Pulmonary artery endothelial cell (primary cell): ENCODE results near the gene USP17L17. TPM values are rescaled to one million over a fixed set of nuclear protein-coding genes. Genes with fewer than 3 reads are reported as not detected.
"Not testable (repeated sequence)": the region's sequence is repeated elsewhere in the genome, so short reads cannot be mapped to it uniquely, and the experiment has no call there.

Source experiments
- DNase-seq: peaks from one replicate; pipeline ENCODE4 v3.0.0-alpha.2; 2011; ENCODE audit warnings: low read depth, low spot score
- total RNA-seq: library from RNA; depleted of rRNA; stranded (reverse); fragments of >200 nt; gene quantifications from 2 replicates; pipeline ENCODE4 v1.2.3, GENCODE V29; 2014

Gene USP17L17, protein sequence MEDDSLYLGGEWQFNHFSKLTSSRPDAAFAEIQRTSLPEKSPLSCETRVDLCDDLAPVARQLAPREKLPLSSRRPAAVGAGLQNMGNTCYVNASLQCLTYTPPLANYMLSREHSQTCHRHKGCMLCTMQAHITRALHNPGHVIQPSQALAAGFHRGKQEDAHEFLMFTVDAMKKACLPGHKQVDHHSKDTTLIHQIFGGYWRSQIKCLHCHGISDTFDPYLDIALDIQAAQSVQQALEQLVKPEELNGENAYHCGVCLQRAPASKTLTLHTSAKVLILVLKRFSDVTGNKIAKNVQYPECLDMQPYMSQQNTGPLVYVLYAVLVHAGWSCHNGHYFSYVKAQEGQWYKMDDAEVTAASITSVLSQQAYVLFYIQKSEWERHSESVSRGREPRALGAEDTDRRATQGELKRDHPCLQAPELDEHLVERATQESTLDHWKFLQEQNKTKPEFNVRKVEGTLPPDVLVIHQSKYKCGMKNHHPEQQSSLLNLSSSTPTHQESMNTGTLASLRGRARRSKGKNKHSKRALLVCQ
- not detected in 2 replicates for total RNA-seq

- DNase-seq = not testable (repeated sequence)
Observed at GRCh38 chr4:9243579-9243978, at the start of gene USP17L17. TSS of gene USP17L17 (plus strand) at chr4:9243879. CDS start at chr4:9243879, 0 bp downstream.

DNA sequence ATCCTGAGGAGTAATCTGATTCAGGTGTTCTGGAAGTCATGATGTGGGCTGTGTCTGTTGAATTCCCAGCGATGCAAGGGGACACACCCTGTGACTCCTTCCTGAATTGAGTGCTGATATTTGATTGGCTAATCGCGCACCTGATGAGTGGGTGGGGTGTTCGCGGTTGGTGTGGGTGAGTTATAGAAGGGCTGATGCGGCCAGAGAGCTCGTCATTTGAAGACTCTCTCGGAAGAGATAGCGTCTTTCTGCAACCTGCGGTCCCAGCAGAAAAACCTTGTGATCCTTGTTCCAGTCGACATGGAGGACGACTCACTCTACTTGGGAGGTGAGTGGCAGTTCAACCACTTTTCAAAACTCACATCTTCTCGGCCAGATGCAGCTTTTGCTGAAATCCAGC lies 33.3 kb upstream of the USP17L17 start, which contains the start of gene USP17L10:
Gene USP17L10 (plus strand): TSS at position 301 of the 400 bp plus-strand sequence. CDS start 0 bp downstream, at position 301.
- not testable (repeated sequence) for DNase-seq

DNA sequence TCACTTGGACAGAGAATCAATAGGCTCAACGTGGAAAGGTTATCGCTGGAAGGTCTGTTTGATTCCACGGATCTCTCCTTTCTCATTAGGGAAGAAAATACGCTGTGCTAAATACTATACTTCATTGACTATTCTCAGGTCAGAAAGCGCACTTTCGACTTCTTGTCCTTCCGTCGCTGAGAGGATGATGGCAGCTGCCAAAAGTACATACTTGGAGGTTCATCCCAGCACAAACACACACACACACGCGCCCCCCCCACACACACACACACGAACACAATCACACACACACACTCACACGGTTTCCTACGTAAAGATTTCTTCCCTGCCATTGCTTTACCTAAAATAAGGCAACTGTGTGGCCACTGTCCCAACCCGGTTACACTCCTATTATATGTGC lies 29.0 kb upstream of the USP17L17 start:
- DNase-seq = not testable (repeated sequence)

DNA sequence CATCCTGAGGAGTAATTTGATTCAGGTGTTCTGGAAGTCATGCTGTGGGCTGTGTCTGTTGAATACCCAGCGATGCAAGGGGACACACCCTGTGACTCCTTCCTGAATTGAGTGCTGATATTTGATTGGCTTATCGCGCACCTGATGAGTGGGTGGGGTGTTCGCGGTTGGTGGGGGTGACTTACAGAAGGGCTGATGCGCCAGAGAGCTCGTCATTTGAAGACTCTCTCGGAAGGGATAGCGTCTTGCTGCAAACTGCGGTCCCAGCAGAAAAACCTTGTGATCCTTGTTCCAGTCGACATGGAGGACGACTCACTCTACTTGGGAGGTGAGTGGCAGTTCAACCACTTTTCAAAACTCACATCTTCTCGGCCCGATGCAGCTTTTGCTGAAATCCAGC lies 28.6 kb upstream of the USP17L17 start, which contains the start of gene USP17L11:
Gene USP17L11 (plus strand): TSS at position 301 of the 400 bp plus-strand sequence. CDS start 0 bp downstream, at position 301.
- DNase-seq = not testable (repeated sequence)

- DNase-seq = not testable (repeated sequence)
Observed at GRCh38 chr4:9219852-9220251, 23.8 kb upstream of the USP17L17 start, which contains the start of gene USP17L12. TSS of gene USP17L12 (plus strand) at chr4:9220152. CDS start at chr4:9220152, 0 bp downstream.

DNA sequence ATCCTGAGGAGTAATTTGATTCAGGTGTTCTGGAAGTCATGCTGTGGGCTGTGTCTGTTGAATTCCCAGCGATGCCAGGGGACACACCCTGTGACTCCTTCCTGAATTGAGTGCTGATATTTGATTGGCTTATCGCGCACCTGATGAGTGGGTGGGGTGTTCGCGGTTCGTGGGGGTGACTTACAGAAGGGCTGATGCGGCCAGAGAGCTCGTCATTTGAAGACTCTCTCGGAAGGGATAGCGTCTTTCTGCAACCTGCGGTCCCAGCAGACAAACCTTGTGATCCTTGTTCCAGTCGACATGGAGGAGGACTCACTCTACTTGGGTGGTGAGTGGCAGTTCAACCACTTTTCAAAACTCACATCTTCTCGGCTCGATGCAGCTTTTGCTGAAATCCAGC lies 19.1 kb upstream of the USP17L17 start, which contains the start of gene USP17L13:
Gene USP17L13 (plus strand): TSS at position 301 of the 400 bp plus-strand sequence. CDS start 0 bp downstream, at position 301.
- not testable (repeated sequence) for DNase-seq

DNA sequence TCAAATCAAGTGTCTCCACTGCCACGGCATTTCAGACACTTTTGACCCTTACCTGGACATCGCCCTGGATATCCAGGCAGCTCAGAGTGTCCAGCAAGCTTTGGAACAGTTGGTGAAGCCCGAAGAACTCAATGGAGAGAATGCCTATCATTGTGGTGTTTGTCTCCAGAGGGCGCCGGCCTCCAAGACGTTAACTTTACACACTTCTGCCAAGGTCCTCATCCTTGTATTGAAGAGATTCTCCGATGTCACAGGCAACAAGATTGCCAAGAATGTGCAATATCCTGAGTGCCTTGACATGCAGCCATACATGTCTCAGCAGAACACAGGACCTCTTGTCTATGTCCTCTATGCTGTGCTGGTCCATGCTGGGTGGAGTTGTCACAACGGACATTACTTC lies 13.4 kb upstream of the USP17L17 start:
- DNase-seq = not testable (repeated sequence)

DNA sequence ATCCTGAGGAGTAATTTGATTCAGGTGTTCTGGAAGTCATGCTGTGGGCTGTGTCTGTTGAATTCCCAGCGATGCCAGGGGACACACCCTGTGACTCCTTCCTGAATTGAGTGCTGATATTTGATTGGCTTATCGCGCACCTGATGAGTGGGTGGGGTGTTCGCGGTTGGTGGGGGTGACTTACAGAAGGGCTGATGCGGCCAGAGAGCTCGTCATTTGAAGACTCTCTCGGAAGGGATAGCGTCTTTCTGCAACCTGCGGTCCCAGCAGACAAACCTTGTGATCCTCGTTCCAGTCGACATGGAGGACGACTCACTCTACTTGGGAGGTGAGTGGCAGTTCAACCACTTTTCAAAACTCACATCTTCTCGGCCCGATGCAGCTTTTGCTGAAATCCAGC lies 9.6 kb upstream of the USP17L17 start, which contains the start of gene USP17L15:
Gene USP17L15 (plus strand): TSS at position 301 of the 400 bp plus-strand sequence. CDS start 0 bp downstream, at position 301.
- DNase-seq = not testable (repeated sequence)

GRCh38 chr4:9238461-9238860 lies 5.2 kb upstream of the USP17L17 start:
- DNase-seq = not testable (repeated sequence)

DNA sequence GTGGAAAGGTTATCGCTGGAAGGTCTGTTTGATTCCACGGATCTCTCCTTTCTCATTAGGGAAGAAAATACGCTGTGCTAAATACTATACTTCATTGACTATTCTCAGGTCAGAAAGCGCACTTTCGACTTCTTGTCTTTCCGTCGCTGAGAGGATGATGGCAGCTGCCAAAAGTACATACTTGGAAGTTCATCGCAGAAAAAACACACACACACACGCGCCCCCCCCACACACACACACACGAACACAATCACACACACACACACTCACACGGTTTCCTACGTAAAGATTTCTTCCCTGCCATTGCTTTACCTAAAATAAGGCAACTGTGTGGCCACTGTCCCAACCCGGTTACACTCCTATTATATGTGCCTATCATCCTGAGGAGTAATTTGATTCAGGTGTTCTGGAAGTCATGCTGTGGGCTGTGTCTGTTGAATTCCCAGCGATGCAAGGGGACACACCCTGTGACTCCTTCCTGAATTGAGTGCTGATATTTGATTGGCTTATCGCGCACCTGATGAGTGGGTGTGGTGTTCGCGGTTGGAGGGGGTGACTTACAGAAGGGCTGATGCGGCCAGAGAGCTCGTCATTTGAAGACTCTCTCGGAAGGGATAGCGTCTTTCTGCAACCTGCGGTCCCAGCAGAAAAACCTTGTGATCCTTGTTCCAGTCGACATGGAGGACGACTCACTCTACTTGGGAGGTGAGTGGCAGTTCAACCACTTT lies 4.4 kb downstream of the USP17L17 start, which contains the start of gene USP17L18:
Gene USP17L18 (plus strand): TSS at position 678 of the 728 bp plus-strand sequence. CDS start 0 bp downstream, at position 678.
- DNase-seq = not testable (repeated sequence)

DNA sequence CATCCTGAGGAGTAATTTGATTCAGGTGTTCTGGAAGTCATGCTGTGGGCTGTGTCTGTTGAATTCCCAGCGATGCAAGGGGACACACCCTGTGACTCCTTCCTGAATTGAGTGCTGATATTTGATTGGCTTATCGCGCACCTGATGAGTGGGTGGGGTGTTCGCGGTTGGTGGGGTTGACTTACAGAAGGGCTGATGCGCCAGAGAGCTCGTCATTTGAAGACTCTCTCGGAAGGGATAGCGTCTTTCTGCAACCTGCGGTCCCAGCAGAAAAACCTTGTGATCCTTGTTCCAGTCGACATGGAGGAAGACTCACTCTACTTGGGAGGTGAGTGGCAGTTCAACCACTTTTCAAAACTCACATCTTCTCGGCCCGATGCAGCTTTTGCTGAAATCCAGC lies 9.4 kb downstream of the USP17L17 start, which contains the start of gene USP17L19:
Gene USP17L19 (plus strand): TSS at position 301 of the 400 bp plus-strand sequence. CDS start 0 bp downstream, at position 301.
- DNase-seq = not testable (repeated sequence)

GRCh38 chr4:9257824-9258223 lies 14.1 kb downstream of the USP17L17 start, which contains the start of gene USP17L20:
TSS of gene USP17L20 (plus strand) at chr4:9258124. CDS start at chr4:9258124, 0 bp downstream.
- not testable (repeated sequence) for DNase-seq

DNA sequence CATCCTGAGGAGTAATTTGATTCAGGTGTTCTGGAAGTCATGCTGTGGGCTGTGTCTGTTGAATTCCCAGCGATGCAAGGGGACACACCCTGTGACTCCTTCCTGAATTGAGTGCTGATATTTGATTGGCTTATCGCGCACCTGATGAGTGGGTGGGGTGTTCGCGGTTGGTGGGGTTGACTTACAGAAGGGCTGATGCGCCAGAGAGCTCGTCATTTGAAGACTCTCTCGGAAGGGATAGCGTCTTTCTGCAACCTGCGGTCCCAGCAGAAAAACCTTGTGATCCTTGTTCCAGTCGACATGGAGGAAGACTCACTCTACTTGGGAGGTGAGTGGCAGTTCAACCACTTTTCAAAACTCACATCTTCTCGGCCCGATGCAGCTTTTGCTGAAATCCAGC lies 18.9 kb downstream of the USP17L17 start, which contains the start of gene USP17L21:
Gene USP17L21 (plus strand): TSS at position 301 of the 400 bp plus-strand sequence. CDS start 0 bp downstream, at position 301.
- DNase-seq = not testable (repeated sequence)

DNA sequence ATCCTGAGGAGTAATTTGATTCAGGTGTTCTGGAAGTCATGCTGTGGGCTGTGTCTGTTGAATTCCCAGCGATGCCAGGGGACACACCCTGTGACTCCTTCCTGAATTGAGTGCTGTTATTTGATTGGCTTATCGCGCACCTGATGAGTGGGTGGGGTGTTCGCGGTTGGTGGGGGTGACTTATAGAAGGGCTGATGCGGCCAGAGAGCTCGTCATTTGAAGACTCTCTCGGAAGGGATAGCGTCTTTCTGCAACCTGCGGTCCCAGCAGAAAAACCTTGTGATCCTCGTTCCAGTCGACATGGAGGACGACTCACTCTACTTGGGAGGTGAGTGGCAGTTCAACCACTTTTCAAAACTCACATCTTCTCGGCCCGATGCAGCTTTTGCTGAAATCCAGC lies 23.6 kb downstream of the USP17L17 start, which contains the start of gene USP17L22:
Gene USP17L22 (plus strand): TSS at position 301 of the 400 bp plus-strand sequence. CDS start 0 bp downstream, at position 301.
- not testable (repeated sequence) for DNase-seq

DNA sequence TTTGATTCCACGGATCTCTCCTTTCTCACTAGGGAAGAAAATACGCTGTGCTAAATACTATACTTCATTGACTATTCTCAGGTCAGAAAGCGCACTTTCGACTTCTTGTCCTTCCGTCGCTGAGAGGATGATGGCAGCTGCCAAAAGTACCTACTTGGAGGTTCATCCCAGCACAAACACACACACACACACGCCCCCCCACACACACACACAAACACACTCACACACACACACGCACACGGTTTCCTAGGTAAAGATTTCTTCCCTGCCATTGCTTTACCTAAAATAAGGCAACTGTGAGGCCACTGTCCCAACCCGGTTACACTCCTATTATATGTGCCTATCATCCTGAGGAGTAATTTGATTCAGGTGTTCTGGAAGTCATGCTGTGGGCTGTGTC lies 28.0 kb downstream of the USP17L17 start:
- not testable (repeated sequence) for DNase-seq

Other genes with a start within 250 kb of the USP17L17 start
- gene FAM90A26, start 73.5 kb upstream of the USP17L17 start, total RNA-seq = not detected in 2 replicates
- gene USP17L10, start 33.2 kb upstream of the USP17L17 start, total RNA-seq = not detected in 2 replicates
- not detected in 2 replicates for gene USP17L11, start 28.5 kb upstream of the USP17L17 start, total RNA-seq
- gene USP17L12, start 23.7 kb upstream of the USP17L17 start, total RNA-seq = not detected in 2 replicates
- not detected in 2 replicates for gene USP17L13, start 19.0 kb upstream of the USP17L17 start, total RNA-seq
- not detected in 2 replicates for gene USP17L15, start 9.5 kb upstream of the USP17L17 start, total RNA-seq
- gene USP17L18, start 4.8 kb downstream of the USP17L17 start, total RNA-seq = not detected in 2 replicates
- not detected in 2 replicates for gene USP17L19, start 9.5 kb downstream of the USP17L17 start, total RNA-seq
- gene USP17L20, start 14.2 kb downstream of the USP17L17 start, total RNA-seq = not detected in 2 replicates
- not detected in 2 replicates for gene USP17L21, start 19.0 kb downstream of the USP17L17 start, total RNA-seq
- gene USP17L22, start 23.7 kb downstream of the USP17L17 start, total RNA-seq = not detected in 2 replicates
- not detected in 2 replicates for gene USP17L24, start 81.3 kb downstream of the USP17L17 start, total RNA-seq
- gene USP17L25, start 86.0 kb downstream of the USP17L17 start, total RNA-seq = not detected in 2 replicates
- not detected in 2 replicates for gene USP17L26, start 90.8 kb downstream of the USP17L17 start, total RNA-seq
- not detected in 2 replicates for gene USP17L5, start 95.5 kb downstream of the USP17L17 start, total RNA-seq
- not detected in 2 replicates for gene USP17L27, start 100.3 kb downstream of the USP17L17 start, total RNA-seq
- gene USP17L28, start 105.0 kb downstream of the USP17L17 start, total RNA-seq = not detected in 2 replicates
- not detected in 2 replicates for gene USP17L29, start 109.8 kb downstream of the USP17L17 start, total RNA-seq
- not detected in 2 replicates for gene USP17L30, start 119.2 kb downstream of the USP17L17 start, total RNA-seq
- gene DEFB131A, start 200.5 kb downstream of the USP17L17 start, total RNA-seq = not detected in 2 replicates